Hematopoietic multipotent progenitor cell treated with erythropoietin and hydrocortisone succinate and interleukin-3 and kit ligand, for 17 days (in vitro differentiated cells): ENCODE results near the gene DESI2.
"Not testable (repeated sequence)": the region's sequence is repeated elsewhere in the genome, so short reads cannot be mapped to it uniquely, and the experiment has no call there.

Experiments
- DNase-seq: peaks from one replicate; pipeline ENCODE4 v3.0.0-alpha.2; 2015; ENCODE audit warnings: low spot score

Gene DESI2

GRCh38 chr1:244654108-244655038 is 1.4 kb downstream of the DESI2 start:
- peak; percentile 40 for DNase-seq

GRCh38 chr1:244655186-244655585 is 2.3 kb downstream of the DESI2 start:
- DNase-seq: no peak

GRCh38 chr1:244657421-244657820 is 4.5 kb downstream of the DESI2 start:
- no peak for DNase-seq

GRCh38 chr1:244659694-244660093 is 6.8 kb downstream of the DESI2 start:
- DNase-seq: no peak

GRCh38 chr1:244660595-244660994 is 7.7 kb downstream of the DESI2 start:
- no peak for DNase-seq

GRCh38 chr1:244661569-244662312 is 8.8 kb downstream of the DESI2 start:
- DNase-seq: not testable (repeated sequence)

- DNase-seq: no peak
Measured at GRCh38 chr1:244662599-244662998, 9.7 kb downstream of the DESI2 start.

- no peak for DNase-seq
Measured at GRCh38 chr1:244664353-244664752, 11.4 kb downstream of the DESI2 start.

- no peak for DNase-seq
Measured at GRCh38 chr1:244665771-244666217, 12.9 kb downstream of the DESI2 start.

GRCh38 chr1:244666672-244667418 is 13.9 kb downstream of the DESI2 start:
- DNase-seq: not testable (repeated sequence)

GRCh38 chr1:244667797-244668196 is 14.9 kb downstream of the DESI2 start:
- no peak for DNase-seq

- DNase-seq: no peak
Measured at GRCh38 chr1:244672946-244673682, 20.2 kb downstream of the DESI2 start.

GRCh38 chr1:244674446-244674845 is 21.5 kb downstream of the DESI2 start:
- DNase-seq: no peak

GRCh38 chr1:244675167-244675566 is 22.2 kb downstream of the DESI2 start:
- DNase-seq: no peak

- no peak for DNase-seq
Measured at GRCh38 chr1:244678697-244679096, 25.8 kb downstream of the DESI2 start.

GRCh38 chr1:244680667-244681066 is 27.7 kb downstream of the DESI2 start:
- no peak for DNase-seq

- not testable (repeated sequence) for DNase-seq
Measured at GRCh38 chr1:244682087-244682486, 29.2 kb downstream of the DESI2 start.

- no peak for DNase-seq
Measured at GRCh38 chr1:244695937-244696336, 43.0 kb downstream of the DESI2 start.

- DNase-seq: no peak
Measured at GRCh38 chr1:244699741-244700140, 46.8 kb downstream of the DESI2 start.

GRCh38 chr1:244700808-244701207 is 47.9 kb downstream of the DESI2 start:
- no peak for DNase-seq

GRCh38 chr1:244702620-244703019 is 49.7 kb downstream of the DESI2 start:
- DNase-seq: no peak

GRCh38 chr1:244704107-244704506 is 51.2 kb downstream of the DESI2 start:
- DNase-seq: no peak
